Neural progenitor cell (in vitro differentiated cells): ENCODE measurements around the gene OR13J1. TPM values are rescaled to one million over a fixed set of nuclear protein-coding genes. Genes with fewer than 3 reads are reported as not detected.

Experiments used
- DNase-seq: peaks from one replicate; pipeline ENCODE4 v3.0.0-alpha.2; 2016; ENCODE audit warnings: low spot score
- H2AFZ ChIP-seq: fragments of 200-600 bp; sonication (generic); replicated peaks from 2 replicates; pipeline ENCODE4 v1.6.1; 2016; ENCODE audit warnings: antibody characterized with exemption
- H3F3A ChIP-seq: fragments of 200-600 bp; sonication (generic); 2 replicates; pipeline ENCODE4 v1.6.1; 2016; ENCODE audit warnings: antibody characterized with exemption, low read depth
- H3K27ac ChIP-seq: fragments of 200-600 bp; sonication (generic); 2 replicates; pipeline ENCODE4 v1.5.1; 2016; ENCODE audit warnings: mild to moderate bottlenecking
- H3K27me3 ChIP-seq: fragments of 200-600 bp; sonication (generic); 2 replicates; pipeline ENCODE4 v1.6.1; 2016; ENCODE audit warnings: mild to moderate bottlenecking, moderate library complexity
- H3K36me3 ChIP-seq: fragments of 200-600 bp; sonication (generic); 2 replicates; pipeline ENCODE4 v1.5.1; 2016
- H3K4me1 ChIP-seq: fragments of 200-600 bp; sonication (generic); 2 replicates; pipeline ENCODE4 v1.6.1; 2016; ENCODE audit warnings: mixed run types
- H3K4me2 ChIP-seq: fragments of 200-600 bp; sonication (generic); 2 replicates; pipeline ENCODE4 v1.6.1; 2016
- H3K4me3 ChIP-seq: fragments of 200-600 bp; sonication (generic); 2 replicates; pipeline ENCODE4 v1.5.1; 2016
- H3K79me2 ChIP-seq: fragments of 200-600 bp; sonication (generic); 2 replicates; pipeline ENCODE4 v1.6.1; 2016; ENCODE audit warnings: low read depth
- H3K9ac ChIP-seq: fragments of 200-600 bp; sonication (generic); 2 replicates; pipeline ENCODE4 v1.6.1; 2016
- H3K9me3 ChIP-seq: fragments of 200-600 bp; sonication (generic); 2 replicates; pipeline ENCODE4 v1.5.1; 2016; ENCODE audit warnings: low read depth
- H4K20me1 ChIP-seq: fragments of 200-600 bp; sonication (generic); 2 replicates; pipeline ENCODE4 v1.6.1; 2016; ENCODE audit warnings: low read depth
- H3K27ac Mint-ChIP-seq: 3 replicates; pipeline ENCODE4 v1.8.0; 2021; ENCODE audit warnings: mixed read lengths
- H3K27me3 Mint-ChIP-seq: 2 replicates; pipeline ENCODE4 v1.8.0; 2022; ENCODE audit warnings: low read depth, mild to moderate bottlenecking, inconsistent platforms, moderate library complexity, mixed read lengths; ENCODE audit not compliant: insufficient read depth
- H3K36me3 Mint-ChIP-seq: 3 replicates; pipeline ENCODE4 v1.8.0; 2021; ENCODE audit warnings: mixed read lengths
- H3K4me1 Mint-ChIP-seq: 3 replicates; pipeline ENCODE4 v1.8.0; 2021; ENCODE audit warnings: mixed read lengths
- H3K4me3 Mint-ChIP-seq: 3 replicates; pipeline ENCODE4 v1.8.0; 2021; ENCODE audit warnings: mild to moderate bottlenecking, moderate library complexity, mixed read lengths
- H3K9me3 Mint-ChIP-seq: 3 replicates; pipeline ENCODE4 v1.8.0; 2020; ENCODE audit warnings: mixed read lengths
- EZH2 ChIP-seq: fragments of 200-600 bp; sonication (generic); IDR thresholded peaks from 2 replicates; pipeline ENCODE4 v1.6.1; 2017; ENCODE audit warnings: antibody characterized with exemption, mild to moderate bottlenecking, moderate library complexity
- EZH2phosphoT487 ChIP-seq: fragments of 200-600 bp; sonication (generic); IDR thresholded peaks from 2 replicates; pipeline ENCODE4 v1.6.1; 2017; ENCODE audit warnings: antibody characterized with exemption
- total RNA-seq: library from RNA; depleted of rRNA; stranded (reverse); fragments of >200 nt; gene quantifications from 2 replicates; pipeline ENCODE4 v1.2.3, GENCODE V29; 2015; ENCODE audit warnings: low replicate concordance
- TF ChIP-seq, protein P1 (sequence below): fragments of 200-600 bp; sonication (generic); IDR thresholded peaks from 2 replicates; pipeline ENCODE4 v1.5.1; 2017; ENCODE audit warnings: antibody characterized with exemption, mild to moderate bottlenecking

The OR13J1 gene
- total RNA-seq, 1 donor from 2014 or later = not detected

DNA sequence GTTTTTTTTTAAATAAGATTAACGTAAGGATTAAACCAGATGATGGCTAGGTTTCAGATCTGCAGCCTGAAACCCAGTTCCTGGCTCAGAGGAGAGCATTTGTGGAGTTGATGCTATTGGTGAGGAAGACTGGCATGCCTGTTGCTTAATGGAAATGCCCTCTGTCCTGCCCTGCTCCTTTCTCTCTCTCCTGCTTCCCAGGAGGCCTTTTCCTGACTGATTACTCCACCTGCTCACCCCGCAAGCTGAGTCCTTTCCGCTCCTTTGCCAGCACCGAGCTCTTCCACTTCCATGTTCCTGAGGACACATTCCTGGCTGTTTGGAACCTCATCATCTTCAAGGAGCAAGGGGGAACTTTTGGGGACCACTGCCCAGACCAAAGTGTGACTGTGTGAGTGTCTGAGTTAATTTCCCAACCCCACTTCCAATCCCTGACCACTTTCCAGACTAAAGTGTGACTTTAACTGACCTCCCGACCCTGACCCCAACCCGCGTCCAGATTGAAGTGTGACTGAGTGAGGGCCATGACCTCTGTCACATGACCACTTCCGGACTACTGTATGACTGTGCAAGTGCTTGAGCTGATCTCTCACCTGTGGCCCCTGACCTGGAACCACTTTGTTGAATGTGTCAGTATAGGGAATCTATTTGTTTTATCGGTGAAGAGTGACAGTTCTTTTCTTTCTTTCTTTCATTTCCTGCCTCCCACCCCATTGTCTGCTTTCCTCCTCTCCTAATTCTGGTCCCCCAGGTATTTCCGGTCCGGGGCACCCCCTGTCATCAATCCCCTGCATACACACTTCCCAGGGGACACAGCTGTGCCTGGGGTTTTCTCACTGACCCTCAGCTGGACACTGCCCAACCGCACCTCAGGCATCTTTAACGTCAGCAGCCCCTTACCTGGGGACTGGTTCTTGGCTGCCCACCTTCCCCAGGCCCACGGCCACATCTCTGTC, 35.7 kb downstream of the OR13J1 start:
- Histone ChIP-seq H3F3A (peaks cover 2% of the 10 kb centered on the region), H3K36me3 (no peaks in the 10 kb centered on the region), H3K27ac (no peak overlapping the region), H3K27me3 (no peaks in the 10 kb centered on the region), H3K9me3 (no peaks in the 10 kb centered on the region), H4K20me1 (peaks cover 7% of the 10 kb centered on the region), H3K79me2 (no peaks in the 10 kb centered on the region), H3K9ac (no peak overlapping the region), H3K4me2 (no peak overlapping the region), H3K4me3 (no peak overlapping the region), H3K4me1 (peaks cover 7% of the 10 kb centered on the region), H2AFZ (no peak overlapping the region)
- no peak for DNase-seq
- Mint-ChIP-seq H3K36me3 (peaks cover 4% of the 10 kb centered on the region), H3K4me3 (no peak overlapping the region), H3K4me1 (peaks cover 32% of the 10 kb centered on the region), H3K27ac (peak overlapping the region; percentile 46), H3K9me3 (no peaks in the 10 kb centered on the region), H3K27me3 (peaks cover 2% of the 10 kb centered on the region)
- TF ChIP-seq EZH2phosphoT487 = no peak
- TF ChIP-seq, protein P1, sequence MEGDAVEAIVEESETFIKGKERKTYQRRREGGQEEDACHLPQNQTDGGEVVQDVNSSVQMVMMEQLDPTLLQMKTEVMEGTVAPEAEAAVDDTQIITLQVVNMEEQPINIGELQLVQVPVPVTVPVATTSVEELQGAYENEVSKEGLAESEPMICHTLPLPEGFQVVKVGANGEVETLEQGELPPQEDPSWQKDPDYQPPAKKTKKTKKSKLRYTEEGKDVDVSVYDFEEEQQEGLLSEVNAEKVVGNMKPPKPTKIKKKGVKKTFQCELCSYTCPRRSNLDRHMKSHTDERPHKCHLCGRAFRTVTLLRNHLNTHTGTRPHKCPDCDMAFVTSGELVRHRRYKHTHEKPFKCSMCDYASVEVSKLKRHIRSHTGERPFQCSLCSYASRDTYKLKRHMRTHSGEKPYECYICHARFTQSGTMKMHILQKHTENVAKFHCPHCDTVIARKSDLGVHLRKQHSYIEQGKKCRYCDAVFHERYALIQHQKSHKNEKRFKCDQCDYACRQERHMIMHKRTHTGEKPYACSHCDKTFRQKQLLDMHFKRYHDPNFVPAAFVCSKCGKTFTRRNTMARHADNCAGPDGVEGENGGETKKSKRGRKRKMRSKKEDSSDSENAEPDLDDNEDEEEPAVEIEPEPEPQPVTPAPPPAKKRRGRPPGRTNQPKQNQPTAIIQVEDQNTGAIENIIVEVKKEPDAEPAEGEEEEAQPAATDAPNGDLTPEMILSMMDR = no peak
- no peak for TF ChIP-seq EZH2

- H3K4me3 ChIP-seq = no peak overlapping the region
- no peaks in the 10 kb centered on the region for H3K36me3 ChIP-seq
- H3K4me1 Mint-ChIP-seq = peaks cover 41% of the 10 kb centered on the region
- H3K4me1 ChIP-seq = peaks cover 11% of the 10 kb centered on the region
- H3K27me3 ChIP-seq = no peaks in the 10 kb centered on the region
- no peak overlapping the region for H3K9ac ChIP-seq
- no peaks in the 10 kb centered on the region for H3K9me3 Mint-ChIP-seq
- no peaks in the 10 kb centered on the region for H3K9me3 ChIP-seq
- H3K4me2 ChIP-seq = no peak overlapping the region
- H4K20me1 ChIP-seq = peaks cover 3% of the 10 kb centered on the region
- no peak overlapping the region for H2AFZ ChIP-seq
- no peak for DNase-seq
- H3K27ac Mint-ChIP-seq = no peak overlapping the region
- H3K27me3 Mint-ChIP-seq = peaks cover 5% of the 10 kb centered on the region
- H3K79me2 ChIP-seq = no peaks in the 10 kb centered on the region
- peaks cover 4% of the 10 kb centered on the region for H3K36me3 Mint-ChIP-seq
- no peak overlapping the region for H3K27ac ChIP-seq
- TF ChIP-seq, protein P1 = no peak
- TF ChIP-seq EZH2 (no peak), EZH2phosphoT487 (no peak)
- no peak overlapping the region for H3K4me3 Mint-ChIP-seq
- H3F3A ChIP-seq = peaks cover 11% of the 10 kb centered on the region
Observed at GRCh38 chr9:35832814-35833213, 37.4 kb downstream of the OR13J1 start.

- Histone ChIP-seq H3F3A (peaks cover 11% of the 10 kb centered on the region), H3K4me2 (no peak overlapping the region), H3K27me3 (no peaks in the 10 kb centered on the region), H3K4me3 (no peak overlapping the region), H2AFZ (no peak overlapping the region), H3K36me3 (no peaks in the 10 kb centered on the region), H3K4me1 (peaks cover 11% of the 10 kb centered on the region), H3K9ac (no peak overlapping the region), H3K79me2 (no peaks in the 10 kb centered on the region), H4K20me1 (peaks cover 3% of the 10 kb centered on the region), H3K9me3 (no peaks in the 10 kb centered on the region), H3K27ac (no peak overlapping the region)
- no peak for DNase-seq
- Mint-ChIP-seq H3K4me3 (peak overlapping the region; percentile 93), H3K27ac (peak overlapping the region; percentile 61), H3K27me3 (peaks cover 5% of the 10 kb centered on the region), H3K9me3 (no peaks in the 10 kb centered on the region), H3K36me3 (peaks cover 4% of the 10 kb centered on the region), H3K4me1 (peaks cover 51% of the 10 kb centered on the region)
- TF ChIP-seq EZH2 (no peak), EZH2phosphoT487 (no peak)
- TF ChIP-seq, protein P1 = no peak
Observed at GRCh38 chr9:35831040-35831439, 39.2 kb downstream of the OR13J1 start.
